Iris pigment epithelial cell (primary cell): Measurements from ENCODE around the gene ATP1B3.
A peak's percentile ranks its signal among the peaks of the same experiment; 100 is the strongest.
"Not testable (repeated sequence)": the region's sequence is repeated elsewhere in the genome, so short reads cannot be mapped to it uniquely, and the experiment has no call there.

Experiments
- DNase-seq: peaks from one replicate; pipeline ENCODE4 v3.0.0-alpha.2; 2011; ENCODE audit warnings: low read depth

Gene ATP1B3

DNA sequence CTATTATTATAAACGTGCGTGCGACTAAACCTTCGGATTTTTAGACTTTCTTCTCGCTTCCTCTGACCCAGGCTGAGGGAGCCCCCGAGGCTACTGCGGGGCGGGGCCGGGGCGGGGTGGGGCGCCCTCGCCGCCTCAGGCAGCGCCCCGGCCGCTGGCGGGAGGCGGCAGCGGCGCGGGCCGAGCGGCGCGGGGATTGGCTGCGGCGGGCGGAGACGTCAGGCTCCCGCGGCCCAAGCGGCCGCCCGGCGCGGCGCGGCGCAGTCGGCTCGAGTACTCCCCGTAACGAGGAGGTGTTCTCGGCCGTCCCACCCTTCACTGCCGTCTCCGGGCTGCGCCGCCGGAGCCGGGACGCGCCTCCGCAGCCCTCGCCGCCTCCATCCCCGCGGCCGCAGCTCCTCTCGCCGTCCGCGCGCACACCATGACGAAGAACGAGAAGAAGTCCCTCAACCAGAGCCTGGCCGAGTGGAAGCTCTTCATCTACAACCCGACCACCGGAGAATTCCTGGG lies at the start of gene ATP1B3:
Gene ATP1B3, plus strand, starts transcription at position 263 of the 510 bp plus-strand sequence. Its CDS starts 159 bp downstream, at position 422.
- peak; percentile 85 for DNase-seq

DNA sequence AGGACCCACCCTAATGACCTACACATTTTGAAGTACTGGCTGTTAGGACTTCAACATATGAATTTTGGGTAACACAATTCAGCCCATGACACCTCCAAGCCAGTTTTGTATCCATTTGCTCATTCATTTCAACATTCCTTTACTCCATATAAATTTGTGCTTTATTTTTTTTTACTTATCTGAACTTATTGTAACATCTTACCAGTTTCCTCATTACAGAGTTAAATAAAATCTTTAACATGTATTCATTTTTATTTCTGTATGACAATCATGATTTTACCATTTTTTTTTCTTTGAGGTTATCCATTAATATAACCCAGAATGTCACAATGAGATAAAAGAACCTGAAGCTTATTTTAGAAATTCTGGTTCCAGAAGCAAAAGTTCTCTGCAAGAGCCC lies 48.0 kb upstream of the ATP1B3 start:
- DNase-seq: no peak

DNA sequence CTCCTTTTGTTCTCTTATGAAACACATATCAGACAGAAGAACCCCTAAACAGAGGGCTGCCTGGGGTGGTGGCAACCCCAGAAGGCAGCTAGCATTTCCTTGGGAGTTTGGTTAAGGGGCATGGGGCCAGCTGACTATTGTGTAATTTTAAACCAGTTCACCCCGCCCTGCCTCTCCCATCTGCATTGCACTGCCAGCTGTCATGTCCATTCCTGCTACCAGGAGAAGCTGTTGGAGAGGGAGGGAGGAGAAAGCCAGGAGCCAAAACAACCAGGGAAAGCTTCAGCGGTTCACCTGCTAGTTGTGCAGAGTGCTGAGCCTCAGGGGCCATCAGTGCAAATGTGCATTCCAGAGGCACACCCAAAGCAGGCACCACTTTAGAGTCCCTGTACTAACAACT lies 47.6 kb upstream of the ATP1B3 start:
- peak; percentile 29 for DNase-seq

DNA sequence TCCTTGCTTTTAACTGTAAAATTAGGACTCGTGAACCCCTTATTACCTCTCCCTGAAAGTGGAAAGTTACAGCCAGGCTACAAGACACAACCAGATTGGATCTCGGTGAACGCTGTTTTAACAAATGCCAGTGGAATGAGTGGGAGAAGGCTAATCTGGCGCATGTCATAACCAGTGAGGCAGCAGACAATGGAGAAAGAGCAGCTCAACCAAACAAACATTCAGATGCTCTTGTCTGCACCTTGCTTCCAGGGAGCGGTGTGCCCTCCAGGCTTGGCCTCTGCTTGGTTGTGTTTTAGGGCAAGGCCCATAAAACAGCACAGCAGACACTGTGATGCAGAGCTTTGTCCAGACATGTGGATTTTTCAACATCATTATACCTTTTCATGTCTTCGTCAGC lies 45.9 kb upstream of the ATP1B3 start:
- DNase-seq: peak; percentile 17

DNA sequence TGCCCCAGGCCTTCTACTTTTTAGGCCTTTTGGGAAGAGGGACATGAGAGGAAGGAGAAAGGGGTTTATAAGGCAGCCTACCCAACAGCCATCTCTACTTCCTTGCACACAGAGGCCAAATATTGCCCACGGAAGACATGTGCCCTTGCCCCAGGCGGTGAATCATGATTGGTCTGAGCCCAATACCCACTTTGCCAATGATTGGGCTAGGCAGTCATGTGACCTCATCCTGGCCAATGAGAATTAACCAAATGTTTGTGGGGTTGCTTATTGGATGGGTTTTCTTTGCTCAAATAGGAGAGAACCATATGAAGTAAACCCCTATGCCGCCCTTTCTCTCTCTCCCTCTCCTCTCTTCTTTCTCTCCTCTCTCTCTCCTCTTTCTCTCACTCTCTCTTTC lies 42.2 kb upstream of the ATP1B3 start:
- DNase-seq: no peak

DNA sequence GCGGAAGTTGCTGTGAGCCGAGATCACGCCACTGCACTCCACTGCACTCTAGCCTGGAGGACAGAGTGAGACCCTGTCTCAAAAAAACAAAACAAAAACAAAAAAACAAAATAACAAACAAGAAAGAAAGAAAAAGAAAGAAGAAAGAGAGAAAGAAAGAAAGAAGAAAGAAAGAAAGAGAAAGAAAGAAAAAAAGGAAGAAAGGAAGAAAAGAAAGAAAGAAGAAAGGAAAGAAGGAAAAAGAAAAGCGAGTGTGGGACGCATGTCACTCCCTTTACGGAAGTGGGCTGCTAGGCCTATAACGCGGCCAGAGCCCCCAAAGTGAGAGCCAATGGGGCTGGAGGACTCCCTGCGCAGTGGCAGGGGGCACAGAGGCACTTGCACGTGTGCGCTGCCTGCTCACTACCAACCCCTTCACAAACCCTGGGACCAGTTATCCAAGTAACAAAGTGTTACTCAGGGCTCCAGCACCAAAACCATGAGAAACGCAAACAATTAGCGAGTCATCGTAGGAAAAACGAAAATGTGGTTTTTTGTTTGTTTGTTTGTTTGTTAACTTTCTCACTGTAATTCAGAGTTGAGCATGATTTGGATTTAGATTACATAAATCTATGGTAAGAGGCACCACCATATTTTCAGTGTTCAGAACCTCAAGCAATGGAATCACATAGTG lies 40.8 kb upstream of the ATP1B3 start:
- no peak for DNase-seq

DNA sequence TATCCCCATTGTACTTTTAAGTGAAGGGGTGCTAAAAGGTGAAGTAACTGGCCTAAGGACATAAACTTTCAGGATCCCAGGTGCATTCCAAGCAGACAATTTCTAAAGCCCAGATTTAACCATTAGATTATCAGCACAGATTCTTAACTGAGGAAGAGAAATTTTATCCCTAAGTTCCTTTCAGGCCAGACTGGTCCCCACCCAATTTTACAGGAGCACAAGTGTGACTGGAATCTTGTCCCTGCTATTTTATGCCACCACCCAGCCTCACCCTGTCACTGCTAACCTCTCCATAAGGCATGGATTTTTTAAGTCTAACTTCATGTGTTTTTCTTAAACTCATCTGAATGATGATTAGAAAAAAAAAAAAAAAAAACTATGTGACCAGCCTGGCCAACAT lies 37.1 kb upstream of the ATP1B3 start:
- DNase-seq: no peak

DNA sequence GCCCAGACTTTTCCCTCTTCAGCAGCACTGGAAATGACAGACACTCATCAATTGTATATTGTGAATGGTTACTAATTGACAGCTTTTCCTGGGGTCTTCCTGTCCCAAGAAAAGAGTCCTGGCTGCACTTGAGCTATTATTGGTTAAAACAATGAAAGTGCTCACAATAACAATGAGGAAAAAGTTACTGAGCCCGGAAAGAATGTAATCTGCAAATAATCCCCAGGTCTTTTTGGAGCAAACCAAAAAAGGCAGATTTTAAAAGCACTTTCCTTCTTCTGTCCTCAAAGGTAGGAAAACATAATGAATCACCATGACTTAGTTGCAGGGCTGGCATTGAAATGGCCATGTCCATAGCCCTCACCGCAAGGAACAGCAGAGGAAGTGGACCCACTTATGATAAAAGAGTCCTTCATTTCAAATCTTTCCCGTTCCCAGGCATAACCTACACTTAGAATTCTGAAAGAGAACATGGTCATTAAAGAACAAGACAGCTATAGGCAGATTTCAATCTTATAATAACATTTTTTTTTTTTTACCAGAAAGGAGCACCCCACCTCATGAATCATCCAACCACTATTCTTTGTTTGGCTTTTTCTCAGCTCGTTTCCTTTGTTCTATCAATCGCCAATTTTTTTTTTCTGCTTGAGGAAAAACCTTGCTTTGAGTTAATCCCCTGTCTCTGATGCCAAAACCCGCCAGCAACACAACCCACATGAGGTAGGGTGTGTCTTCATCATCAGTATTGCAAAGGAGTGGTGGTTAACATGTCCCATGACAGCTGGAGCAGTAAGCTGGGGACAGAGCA lies 35.5 kb upstream of the ATP1B3 start:
- peak; percentile 55 for DNase-seq

DNA sequence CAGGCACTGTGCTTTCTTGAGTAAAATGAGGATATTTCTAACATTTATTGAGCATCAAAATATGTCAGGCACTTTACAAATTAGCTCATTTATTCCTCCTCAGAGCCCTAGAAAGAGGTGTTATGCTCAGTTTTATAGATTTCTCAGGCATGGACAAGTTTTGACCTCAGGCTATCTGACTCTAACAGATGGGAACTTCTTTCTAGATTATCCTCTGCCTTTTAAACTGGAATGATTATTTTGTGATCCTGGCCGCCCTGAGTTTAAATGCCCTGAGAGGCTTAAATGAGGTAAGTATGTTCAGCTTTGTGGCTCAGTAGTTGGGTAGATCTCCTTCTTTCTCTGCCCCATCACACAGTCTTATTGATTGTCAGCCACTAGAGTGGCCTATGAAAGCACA lies 32.3 kb upstream of the ATP1B3 start:
- no peak for DNase-seq

DNA sequence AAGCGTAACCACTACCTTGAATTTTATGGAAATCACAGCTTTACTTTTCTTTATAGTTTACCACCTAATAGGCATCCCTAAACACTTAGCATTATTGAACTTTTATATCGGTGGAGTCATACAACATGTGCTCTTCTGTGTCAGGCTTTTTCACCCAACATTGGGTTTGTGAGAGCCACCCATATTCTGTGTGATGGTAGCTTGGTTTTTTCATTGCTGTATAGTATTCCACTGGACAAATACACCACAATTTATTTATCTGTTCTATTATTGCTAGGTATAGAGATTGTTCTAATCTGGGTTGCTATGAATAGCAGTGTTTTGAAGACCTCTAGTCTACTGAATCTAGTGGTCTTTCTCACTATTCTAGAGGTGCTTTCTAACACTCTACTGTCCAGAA lies 31.6 kb upstream of the ATP1B3 start:
- no peak for DNase-seq

DNA sequence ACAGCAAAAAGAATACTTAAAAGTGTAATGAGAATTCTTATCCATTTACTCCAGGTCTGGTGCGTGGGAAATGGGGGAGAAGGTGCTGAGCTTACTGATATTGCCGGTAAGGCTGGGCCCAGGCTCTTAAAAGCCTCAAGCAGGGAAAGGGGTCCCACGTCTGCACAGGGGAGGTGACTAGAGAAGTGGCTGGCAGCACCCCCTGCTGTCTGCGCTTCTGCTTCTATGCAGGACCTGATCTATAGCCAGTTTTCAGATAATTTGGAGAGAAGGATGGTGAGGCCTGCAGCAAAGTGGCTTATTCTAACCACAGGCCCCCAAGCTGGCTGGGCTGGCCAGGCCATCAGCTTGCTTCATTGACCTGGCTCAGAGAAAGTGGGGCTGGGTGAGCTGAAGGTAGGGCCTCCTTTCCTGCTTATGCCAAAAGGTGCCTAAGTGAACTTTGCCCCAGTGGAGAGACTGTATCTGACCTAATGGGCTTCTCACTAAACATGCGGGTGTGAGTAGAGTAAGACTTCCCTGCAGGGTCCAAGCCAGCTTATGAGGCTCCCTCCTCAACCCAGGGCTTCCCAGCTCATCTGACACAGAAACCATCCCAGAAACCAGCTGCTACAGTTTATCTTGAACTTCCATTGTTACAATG lies 30.9 kb upstream of the ATP1B3 start:
- DNase-seq: no peak

DNA sequence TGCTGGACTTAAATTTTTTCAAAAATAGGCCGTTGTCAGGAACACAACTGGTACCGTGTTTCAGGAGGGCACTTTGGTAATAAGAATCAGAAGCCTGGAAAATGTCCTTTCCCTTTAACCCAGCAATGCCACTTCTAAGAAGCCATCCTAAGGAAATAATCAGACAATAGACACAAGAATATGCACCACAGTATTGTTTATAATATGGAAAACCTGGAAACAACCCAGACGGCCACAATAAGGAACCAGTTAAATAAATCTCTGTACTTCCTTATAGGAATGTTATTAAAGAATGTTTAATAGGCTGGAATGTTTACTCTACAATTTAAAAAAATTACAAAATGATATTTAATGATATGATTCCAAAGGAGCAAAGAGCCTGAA lies 30.4 kb upstream of the ATP1B3 start:
- DNase-seq: no peak

DNA sequence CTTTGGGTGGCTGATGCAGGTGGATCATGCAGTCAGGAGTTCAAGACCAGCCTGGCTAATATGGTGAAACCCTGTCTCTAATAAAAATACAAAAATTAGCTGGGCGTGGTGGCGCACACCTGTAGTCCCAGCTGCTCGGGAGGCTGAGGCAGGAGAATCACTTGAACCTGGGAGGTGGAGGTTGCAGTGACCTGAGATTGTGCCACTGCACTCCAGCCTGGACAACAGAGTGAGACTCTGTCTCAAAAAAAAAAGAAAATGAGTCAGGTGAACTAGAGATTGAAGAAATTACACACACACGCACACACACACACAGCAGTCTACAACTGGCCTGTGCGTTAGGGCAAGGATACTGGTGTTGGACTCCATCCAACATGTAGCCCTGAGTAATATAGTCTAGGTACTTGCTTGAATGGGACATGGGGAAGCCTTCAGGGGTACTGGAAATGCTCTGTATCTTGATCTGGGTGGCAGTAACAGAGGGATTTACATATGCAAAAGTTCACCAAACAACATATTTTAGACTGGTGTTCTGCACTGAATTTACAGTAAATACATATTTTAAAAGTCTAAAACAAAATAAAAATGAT lies 28.2 kb upstream of the ATP1B3 start:
- not testable (repeated sequence) for DNase-seq

DNA sequence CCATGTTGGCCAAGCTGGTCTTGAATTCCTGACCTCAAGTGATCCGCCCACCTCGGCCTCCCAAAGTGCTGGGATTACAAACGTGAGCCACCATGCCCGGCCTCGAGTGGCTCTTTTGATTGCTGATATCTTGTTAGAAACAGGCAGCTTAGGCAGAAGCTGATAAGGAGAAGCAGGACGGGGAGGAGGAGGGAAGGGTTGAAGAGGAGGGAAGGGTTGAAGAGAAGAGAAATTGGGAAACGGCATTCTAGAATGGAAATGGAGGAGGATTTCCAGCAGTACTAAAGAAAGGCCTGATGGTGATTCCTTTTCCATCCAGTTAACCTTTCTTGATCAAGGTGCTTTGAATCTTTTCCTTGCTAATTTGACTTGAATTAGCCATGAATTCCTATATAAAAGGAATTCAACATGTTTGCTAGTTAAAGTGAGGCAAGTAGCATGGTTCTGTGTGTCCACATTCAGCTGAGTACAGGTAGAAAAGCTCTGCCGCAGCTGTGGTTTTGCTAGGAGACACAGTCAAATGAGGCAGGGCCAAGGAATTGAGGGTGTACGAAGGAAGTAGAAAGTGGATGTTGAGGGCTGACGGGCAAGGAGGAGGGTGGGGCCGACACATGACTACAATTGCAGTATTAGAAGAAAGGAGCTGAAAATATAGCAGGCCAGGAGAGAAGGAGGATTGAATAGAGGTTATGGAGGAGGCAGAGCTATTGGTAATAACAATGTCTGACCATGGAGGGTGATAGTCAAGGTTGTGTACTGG lies 27.2 kb upstream of the ATP1B3 start:
- DNase-seq: no peak

DNA sequence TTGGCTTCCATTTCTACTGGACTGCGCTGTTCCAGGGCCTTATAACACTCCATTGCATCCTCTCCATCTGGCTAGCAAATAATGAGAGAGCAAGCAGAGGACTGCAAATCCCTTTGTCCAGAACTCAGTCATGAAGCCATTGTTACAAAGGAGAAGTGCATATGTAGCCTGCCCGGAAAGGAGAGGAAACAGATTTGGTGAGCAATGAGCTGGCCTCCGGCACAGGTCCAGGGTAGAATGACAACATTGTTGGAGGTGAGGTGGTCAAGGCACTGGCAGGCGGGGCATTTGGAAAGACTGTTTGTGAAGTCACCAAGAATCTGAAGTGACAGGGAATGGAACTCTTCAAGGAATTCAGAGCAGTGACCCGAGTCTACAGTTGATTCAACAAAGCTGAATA lies 25.0 kb upstream of the ATP1B3 start:
- no peak for DNase-seq

DNA sequence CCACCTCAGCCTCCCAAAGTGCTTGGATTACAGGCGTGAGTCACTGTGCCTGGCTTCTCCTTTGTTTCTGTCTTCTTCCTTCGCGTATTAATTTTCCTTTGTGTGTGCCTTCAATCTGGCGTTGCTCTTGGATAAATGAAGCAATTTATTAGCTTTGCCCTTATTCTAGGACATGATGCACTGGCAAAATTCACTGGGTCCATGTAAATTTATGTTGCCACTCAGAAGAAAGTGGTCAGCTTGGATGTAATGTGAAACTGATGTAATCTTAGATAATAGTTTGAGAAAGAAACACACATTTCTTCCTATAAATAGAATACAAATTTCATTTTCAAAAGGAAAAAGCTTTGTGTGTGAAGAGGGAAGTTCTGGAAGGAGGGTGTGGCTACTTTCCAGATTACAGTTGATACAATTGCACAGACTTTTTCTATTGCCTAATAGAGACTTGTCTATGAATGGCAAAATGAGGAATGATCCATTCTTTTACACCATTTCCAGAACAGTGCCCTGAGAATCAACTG lies 23.3 kb upstream of the ATP1B3 start:
- DNase-seq: peak; percentile 5

DNA sequence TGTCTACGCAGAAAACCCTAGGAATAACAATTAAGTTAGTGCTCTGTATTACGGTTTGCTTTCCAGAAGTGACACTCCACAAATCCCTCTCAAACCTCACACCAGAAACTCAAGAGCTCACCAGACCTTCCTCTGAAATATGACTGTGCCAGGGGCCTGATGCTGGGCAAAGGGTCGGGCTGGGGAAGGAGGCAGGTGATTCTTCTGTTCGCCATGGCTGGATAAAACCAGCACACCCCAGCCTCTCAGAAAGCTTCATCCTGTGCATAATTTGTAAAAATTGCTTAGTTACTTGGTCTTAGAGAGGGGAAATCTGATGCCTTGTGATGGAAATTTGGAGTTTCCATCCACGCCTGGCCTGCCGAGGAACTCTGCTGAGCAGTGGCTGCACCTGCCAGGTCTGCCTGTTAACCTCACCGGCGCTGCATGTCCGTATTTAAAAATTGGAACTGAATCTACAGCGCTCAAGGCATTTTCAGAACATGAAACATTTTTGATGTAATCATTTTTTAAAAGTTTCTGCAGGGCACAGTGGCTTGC lies 22.7 kb upstream of the ATP1B3 start:
- DNase-seq: no peak

DNA sequence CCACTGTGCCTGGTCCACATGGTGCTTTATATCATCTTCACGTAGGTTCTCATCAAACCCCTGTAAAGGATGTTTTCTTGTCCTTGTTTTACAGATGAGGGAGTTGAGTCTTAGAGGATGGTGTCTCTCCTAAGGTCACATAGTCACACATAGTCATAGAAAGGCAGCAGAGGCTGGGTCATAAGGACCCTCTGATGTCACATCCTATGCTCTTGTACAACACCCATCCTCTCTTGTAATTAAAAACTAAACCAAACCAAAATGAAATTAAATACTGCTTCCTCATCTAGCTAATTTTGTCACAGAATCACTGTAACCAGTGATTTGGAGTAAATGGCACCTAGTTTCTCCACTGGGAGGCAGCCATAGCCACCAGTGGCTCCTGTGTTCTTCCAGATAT lies 21.8 kb upstream of the ATP1B3 start:
- DNase-seq: no peak

DNA sequence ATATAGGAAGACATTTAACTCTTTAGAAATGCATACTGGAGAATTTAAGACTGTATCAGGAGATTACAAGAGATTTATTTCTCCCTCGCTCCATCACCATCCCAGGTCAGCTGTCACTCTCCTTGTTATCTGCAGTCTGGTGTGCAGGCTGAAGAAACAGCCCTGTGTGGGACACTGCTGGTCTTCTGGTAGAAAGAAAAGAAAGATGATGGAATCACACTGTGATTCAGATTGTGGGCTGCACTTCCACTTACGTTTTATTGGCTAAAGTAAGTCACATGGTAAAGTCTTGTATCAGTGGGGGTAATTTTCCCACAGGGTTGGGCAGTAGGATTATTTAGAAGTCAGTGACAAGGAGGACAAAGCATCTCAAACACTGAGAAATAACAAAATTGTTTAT lies 18.1 kb upstream of the ATP1B3 start:
- DNase-seq: peak; percentile 8

DNA sequence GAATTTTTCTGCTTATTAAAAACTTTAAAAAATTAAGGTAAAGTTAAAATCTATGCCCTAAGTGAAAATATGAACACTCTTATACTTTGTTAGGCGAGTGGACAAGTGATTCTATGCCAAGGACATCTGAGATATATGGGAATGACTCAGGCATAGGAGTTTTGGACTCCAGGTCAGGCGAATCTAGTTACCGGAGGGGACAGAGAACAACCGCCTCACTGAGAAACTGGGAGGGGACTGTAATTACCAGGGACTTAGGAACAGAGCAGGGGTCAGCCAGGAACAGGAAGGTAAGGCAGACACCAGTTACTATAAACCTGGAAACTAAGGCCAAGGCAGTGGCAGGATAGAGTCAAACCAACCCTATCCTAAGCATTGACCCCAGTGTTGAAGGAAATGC lies 16.8 kb upstream of the ATP1B3 start:
- DNase-seq: no peak

DNA sequence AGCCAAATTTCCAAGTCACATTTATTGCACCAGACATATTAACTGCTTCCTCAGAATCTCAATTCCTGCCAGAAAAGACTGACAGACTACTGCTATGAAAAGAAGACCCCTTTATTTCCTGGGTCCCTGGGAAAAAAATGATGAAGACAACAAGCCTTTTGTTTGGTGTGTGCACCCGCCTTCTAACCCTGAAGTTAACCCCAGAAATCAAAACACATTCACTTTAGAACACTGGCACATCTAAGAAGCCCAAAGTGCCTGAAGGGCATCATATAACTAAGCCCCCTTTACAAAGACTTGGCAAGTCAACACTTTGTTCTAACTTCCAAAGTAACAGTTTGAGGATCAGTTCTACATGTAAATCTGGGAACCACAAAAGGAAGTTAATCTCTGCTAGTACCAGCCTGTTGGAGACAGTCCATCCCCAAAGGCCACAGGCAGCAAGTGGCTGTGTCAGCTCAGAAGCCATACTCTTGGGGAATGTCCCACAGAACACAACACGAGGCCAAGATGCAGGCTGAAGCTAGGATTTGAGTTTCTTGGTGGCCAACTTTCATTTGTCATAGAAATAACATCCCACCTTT lies 16.3 kb upstream of the ATP1B3 start:
- DNase-seq: no peak
